IPS-15b (cell line): ENCODE data around the gene HDAC3.

Source experiments
- H3K27me3 ChIP-seq: one replicate; pipeline ENCODE4 v1.6.1; 2013; ENCODE audit warnings: low read length; ENCODE audit not compliant: control insufficient read depth, insufficient read depth
- H3K36me3 ChIP-seq: one replicate; pipeline ENCODE4 v1.6.1; 2013; ENCODE audit warnings: low read length; ENCODE audit not compliant: control insufficient read depth, insufficient read depth
- H3K4me1 ChIP-seq: one replicate; pipeline ENCODE4 v1.6.1; 2013; ENCODE audit warnings: mild to moderate bottlenecking, low read length; ENCODE audit not compliant: control insufficient read depth, insufficient read depth
- H3K4me3 ChIP-seq: one replicate; pipeline ENCODE4 v1.5.1; 2013; ENCODE audit warnings: low read depth, low read length
- H3K9ac ChIP-seq: one replicate; pipeline ENCODE4 v1.6.1; 2013; ENCODE audit warnings: low read depth, mild to moderate bottlenecking, low read length
- H3K9me3 ChIP-seq: one replicate; pipeline ENCODE4 v1.6.1; 2013; ENCODE audit warnings: mild to moderate bottlenecking, low read length; ENCODE audit not compliant: control insufficient read depth, insufficient read depth

The HDAC3 gene

DNA sequence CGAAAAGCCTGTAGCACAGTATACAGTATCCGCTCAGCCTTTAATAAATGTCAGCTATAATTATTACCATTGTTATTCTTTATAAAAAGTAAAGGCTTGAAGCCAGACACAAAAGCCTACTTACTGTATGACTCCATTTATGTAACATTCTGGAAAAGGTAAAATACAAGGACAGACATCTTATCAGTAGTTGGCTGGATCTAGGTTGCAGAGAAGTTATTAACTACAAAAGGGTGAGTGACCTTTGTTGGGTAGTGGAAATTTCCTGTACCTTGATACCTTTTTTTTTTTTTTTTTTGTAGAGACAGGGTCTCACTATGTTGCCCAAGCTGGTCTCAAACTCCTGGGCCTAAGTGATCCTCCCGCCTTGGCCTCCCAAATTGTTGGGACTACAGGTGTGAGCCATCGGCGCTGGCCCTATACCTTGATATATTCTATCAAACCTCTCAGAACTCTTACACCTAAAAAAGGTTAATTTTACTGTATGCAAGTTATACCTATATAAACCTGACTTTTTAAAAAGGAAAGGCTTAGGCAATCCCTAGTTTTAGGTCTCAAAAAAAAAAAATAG, 6.0 kb downstream of the HDAC3 start:
- no peaks in the 10 kb centered on the region for H3K27me3 ChIP-seq
- peaks cover 18% of the 10 kb centered on the region for H3K36me3 ChIP-seq
- H3K4me3 ChIP-seq = no peak overlapping the region
- no peak overlapping the region for H3K9ac ChIP-seq
- H3K9me3 ChIP-seq = no peaks in the 10 kb centered on the region
- no peaks in the 10 kb centered on the region for H3K4me1 ChIP-seq

DNA sequence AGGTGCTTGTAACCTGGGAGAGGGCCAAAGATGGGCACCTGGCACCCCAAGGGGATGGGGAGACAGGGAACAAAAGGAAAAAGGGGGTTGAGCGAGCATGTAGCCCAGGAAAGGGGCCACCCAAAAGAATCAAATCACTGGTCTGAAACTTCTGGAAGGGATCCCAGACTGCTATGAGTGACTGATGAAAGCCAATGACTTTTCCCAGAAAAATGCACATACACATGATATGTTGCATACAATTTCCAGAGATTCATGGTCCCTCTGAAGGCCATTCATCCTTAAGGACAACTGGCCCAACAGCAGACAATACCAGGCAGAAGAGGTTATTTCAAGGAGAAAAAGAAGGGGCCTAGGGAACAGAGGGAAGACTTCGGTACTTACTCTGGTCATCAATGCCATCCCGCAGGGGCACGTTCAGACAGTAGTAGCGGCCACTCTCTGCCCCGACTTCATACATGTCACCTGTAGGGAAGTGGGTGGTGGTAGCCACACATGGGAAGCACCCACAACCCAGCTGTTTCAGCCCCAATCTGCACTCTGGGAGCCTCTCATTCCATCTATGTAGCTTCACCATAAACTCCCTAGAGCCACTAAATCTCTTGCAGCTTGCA, 8.4 kb downstream of the HDAC3 start:
- Histone ChIP-seq H3K4me1 (peaks cover 6% of the 10 kb centered on the region), H3K9ac (no peak overlapping the region), H3K27me3 (no peaks in the 10 kb centered on the region), H3K9me3 (no peaks in the 10 kb centered on the region), H3K4me3 (no peak overlapping the region), H3K36me3 (peaks cover 25% of the 10 kb centered on the region)

DNA sequence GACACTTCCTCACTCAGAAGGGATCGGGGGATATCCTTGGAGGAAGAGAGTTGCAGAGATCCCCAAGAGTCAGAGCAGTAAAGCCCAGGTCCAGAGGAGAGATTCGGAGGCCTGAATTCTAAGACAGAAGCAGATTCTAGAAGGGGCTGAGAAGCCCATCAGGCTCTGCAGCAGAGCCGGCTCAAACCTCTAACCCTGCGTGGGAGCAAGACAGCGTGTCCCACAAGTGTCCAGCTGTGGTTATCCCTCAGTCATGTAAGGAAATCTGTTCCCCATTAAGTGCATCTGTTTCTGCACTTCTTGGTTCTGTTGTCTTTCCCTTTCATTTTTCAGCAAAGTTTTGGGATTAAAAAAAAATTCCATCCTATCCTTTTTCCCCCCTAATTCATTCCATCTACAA, 13.0 kb downstream of the HDAC3 start:
- Histone ChIP-seq H3K27me3 (no peaks in the 10 kb centered on the region), H3K9me3 (no peaks in the 10 kb centered on the region), H3K36me3 (peaks cover 13% of the 10 kb centered on the region), H3K4me3 (no peak overlapping the region), H3K9ac (no peak overlapping the region), H3K4me1 (peaks cover 6% of the 10 kb centered on the region)

DNA sequence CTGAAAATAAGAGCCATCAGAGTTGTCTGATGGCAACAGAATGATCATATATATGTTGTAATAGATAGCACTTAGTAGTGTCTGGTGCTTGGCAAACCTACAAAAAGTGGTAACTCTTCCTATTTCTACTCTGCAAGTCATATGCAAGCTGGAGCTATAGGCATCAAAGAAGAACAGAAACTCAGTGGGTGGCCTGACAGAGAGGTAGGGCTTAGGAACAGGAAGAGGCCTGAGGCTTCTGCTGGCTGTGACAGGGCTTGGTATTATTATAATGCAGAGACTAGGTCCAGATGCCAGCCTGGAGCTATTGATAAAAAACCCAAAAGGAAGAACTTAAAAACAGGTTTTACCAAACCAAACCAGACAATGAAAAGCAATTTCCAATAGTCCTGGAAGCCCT, 13.5 kb downstream of the HDAC3 start:
- Histone ChIP-seq H3K4me3 (no peak overlapping the region), H3K4me1 (peaks cover 6% of the 10 kb centered on the region), H3K27me3 (no peaks in the 10 kb centered on the region), H3K9me3 (no peaks in the 10 kb centered on the region), H3K36me3 (peaks cover 13% of the 10 kb centered on the region), H3K9ac (no peak overlapping the region)

DNA sequence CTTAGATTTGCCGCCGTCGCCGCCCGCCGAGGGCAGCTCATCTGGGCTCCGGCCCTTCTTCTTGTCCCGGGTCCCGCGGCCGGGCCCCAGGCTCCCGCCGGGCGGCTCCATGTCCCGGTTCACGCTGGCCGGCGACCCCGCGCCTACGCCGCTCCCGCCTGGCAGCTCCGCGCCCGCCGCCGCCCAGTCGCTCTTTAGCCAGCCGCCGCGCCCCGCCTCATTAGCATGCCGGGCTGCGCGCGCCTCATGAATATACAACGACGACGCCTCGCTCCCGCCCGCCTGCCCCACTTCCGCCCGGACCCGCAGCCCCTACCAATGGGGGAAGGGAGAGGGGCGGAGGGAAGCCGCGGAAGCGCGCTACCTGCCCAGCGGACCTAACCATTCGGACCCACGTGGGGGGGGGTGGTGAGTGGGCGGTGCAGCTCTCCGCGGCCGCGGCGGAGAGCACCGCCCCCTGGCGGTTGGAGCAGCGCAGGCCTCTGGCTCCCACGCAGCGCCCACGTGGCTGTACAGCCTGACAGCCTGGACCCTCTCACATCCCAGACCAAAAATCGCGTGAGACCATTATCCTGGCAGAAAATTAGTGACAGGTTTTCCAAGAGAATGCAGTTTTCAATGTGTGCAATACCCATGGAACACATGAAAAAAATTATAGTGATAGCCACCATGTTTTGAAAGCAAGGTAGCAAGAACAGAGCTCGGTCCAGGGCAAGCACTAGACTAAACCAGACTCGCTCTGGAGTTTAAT, 17.7 kb downstream of the HDAC3 start, which contains the start of gene DIAPH1:
TSS of gene DIAPH1 (minus strand) at position 197 of the 751 bp plus-strand sequence. CDS start at position 111, 86 bp downstream.
- H3K9me3 ChIP-seq = no peaks in the 10 kb centered on the region
- H3K9ac ChIP-seq = peak within 1 kb of the TSS; percentile 76
- no peaks in the 10 kb centered on the region for H3K27me3 ChIP-seq
- peak within 1 kb of the TSS; percentile 42 for H3K4me3 ChIP-seq
- no peaks in the 10 kb centered on the region for H3K36me3 ChIP-seq
- peaks cover 14% of the 10 kb centered on the region for H3K4me1 ChIP-seq

DNA sequence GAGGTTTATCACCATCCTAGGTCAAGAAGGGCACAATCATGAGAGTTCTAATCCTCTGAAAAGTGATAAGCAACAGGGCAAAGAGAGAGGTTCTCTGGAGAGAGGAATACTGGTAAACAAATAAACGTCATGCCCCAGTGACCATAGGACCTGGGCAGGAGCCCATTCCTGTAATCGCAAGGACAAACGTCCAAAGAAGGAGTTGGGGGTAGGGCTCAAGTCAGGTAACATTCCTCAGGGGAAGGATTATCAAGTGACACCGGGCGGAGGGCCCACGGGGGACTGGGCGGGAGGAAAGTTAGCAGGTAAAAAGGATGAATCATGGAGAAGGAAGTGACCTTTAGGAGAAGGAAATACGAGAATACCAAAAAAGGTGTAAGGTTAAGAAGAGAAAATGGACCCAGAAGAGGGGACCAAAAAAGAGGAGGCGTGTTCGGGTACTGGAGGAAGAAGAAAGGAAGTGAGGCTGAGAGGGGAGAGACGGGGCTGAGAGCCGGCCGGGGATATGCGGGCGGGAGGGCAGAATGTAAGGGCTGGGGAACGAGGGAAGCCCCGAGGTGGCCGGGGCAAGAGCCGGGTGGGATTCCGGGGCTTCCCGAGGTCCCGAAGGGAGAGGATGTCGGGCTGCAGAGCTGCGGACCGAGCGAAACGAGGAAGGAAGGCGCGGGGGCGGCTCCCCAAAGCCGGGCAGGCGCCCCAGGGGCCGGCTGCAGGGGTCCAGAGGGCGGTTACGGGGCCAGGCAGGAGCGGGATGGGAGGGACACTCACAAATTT, 18.4 kb downstream of the HDAC3 start:
- Histone ChIP-seq H3K4me3 (peak overlapping the region; percentile 42), H3K9ac (peak overlapping the region; percentile 76), H3K4me1 (peaks cover 12% of the 10 kb centered on the region), H3K27me3 (no peaks in the 10 kb centered on the region), H3K36me3 (no peaks in the 10 kb centered on the region), H3K9me3 (no peaks in the 10 kb centered on the region)

DNA sequence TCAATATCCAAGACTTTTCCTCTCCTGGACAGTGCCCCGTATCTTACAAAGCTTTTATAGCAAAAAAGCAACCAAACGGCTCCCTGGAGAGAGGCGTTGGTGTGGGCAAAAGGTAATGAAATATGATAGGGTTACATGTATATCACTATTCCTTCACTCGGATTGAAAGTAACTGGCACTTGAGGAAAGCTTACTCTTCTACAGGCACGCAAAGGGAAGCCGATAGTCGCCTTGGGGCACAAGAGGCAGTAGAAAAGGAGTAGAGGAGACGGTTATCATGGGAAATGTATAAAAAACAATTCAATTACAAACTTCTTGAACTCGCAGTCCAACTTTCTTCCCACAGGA, 19.0 kb downstream of the HDAC3 start:
- no peaks in the 10 kb centered on the region for H3K27me3 ChIP-seq
- H3K36me3 ChIP-seq = no peaks in the 10 kb centered on the region
- H3K4me3 ChIP-seq = peak overlapping the region; percentile 42
- no peak overlapping the region for H3K9ac ChIP-seq
- H3K4me1 ChIP-seq = peaks cover 15% of the 10 kb centered on the region
- H3K9me3 ChIP-seq = no peaks in the 10 kb centered on the region

DNA sequence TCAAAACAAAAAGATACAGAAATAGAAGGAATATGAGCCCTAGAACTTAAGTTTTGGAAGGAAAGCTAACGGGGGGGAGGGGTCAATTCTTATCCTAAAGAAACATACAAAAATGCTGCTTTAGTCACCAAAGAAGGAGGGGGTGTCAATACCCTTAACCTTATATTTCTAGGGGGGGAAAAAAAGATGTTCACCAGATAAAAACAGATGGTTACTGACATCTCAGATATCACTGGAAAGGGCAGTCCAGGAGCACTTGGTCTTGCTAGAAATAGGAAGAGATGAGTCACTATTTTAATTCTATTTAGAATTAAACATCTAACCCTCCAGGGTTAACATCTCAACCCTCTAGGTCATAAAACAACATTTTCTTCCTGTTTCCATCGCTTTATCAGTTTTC, 19.5 kb downstream of the HDAC3 start:
- H3K4me1 ChIP-seq = peaks cover 15% of the 10 kb centered on the region
- H3K4me3 ChIP-seq = peak overlapping the region; percentile 42
- H3K27me3 ChIP-seq = no peaks in the 10 kb centered on the region
- H3K36me3 ChIP-seq = no peaks in the 10 kb centered on the region
- no peaks in the 10 kb centered on the region for H3K9me3 ChIP-seq
- no peak overlapping the region for H3K9ac ChIP-seq

DNA sequence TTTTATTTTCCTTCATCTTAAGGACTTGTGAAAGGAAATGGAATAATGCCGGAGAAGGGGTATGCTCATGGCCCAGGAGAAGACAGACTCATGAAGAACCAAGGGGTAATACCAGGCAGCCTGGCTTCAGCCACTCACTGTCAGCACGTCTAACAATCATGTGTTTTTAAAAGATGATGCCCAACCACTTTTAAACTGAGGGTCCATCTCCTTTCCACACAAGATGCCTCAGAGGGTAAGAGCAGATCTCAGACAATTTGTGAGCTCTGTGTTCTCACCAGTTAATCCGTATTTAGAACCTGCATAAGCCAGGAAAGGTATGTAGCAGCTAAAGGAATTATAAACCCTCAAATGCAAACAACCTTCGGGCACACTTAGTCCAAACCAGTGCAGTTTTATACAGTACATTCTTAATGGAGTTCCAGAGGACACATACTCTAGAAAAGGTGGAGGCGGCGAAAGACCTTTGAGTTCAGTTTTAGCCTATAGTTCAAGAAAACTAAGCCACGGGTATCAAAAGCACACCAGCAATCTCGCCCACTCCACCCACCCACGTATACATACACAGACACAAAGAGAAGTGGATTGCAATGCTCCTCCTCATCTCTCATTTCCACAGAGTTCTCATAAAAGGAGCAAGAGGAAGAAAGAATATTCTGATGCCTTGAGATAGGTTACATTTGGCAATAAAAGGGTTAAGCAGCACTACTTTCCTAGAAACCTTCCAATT, 20.5 kb downstream of the HDAC3 start:
- Histone ChIP-seq H3K9me3 (no peaks in the 10 kb centered on the region), H3K4me3 (no peak overlapping the region), H3K9ac (no peak overlapping the region), H3K4me1 (peaks cover 15% of the 10 kb centered on the region), H3K36me3 (no peaks in the 10 kb centered on the region), H3K27me3 (no peaks in the 10 kb centered on the region)

DNA sequence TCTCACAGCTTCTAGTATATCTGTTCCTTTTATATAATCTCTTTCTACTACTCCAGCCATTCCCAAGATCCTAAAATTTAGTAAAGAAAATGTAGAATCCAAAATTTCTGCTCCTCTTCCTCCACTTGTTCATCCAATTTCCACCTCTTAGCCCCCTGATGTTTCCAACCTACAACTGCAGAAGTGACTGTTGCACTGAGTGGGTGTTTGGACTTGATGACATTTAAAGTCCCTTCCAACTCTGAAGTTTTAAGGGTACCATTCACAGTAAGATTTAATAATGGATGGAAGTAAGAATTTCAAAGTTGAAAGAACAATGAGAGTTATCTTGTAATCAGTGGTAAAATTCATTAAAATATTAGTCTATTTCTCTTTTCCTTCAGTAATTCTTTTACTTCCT, 23.3 kb downstream of the HDAC3 start:
- Histone ChIP-seq H3K4me3 (no peak overlapping the region), H3K9me3 (no peaks in the 10 kb centered on the region), H3K9ac (no peak overlapping the region), H3K4me1 (peaks cover 15% of the 10 kb centered on the region), H3K27me3 (no peaks in the 10 kb centered on the region), H3K36me3 (no peaks in the 10 kb centered on the region)

DNA sequence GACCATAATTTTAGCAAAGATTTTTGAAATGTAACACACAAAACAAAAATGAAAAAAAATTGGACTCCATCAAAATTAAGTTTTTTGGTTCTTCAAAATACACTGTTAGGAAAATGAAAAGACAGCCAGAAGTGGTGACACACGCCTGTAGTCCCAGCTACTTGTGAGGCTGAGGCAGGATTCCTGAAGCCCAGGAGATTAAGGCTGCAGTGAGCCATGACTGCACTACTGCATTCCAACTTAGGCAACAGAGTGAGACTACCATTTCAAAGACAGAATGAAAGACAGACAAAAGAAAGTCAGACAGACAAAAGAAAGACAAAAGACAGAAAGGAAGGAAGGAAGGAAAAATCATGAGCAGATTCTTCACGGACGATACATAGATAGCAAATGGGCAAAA, 25.4 kb downstream of the HDAC3 start:
- Histone ChIP-seq H3K4me1 (peaks cover 7% of the 10 kb centered on the region), H3K36me3 (no peaks in the 10 kb centered on the region), H3K9me3 (no peaks in the 10 kb centered on the region), H3K4me3 (no peak overlapping the region), H3K27me3 (no peaks in the 10 kb centered on the region), H3K9ac (no peak overlapping the region)
